Chondrocyte (in vitro differentiated cells): Measurements from ENCODE around the gene CTSL. TPM values are rescaled to one million over a fixed set of nuclear protein-coding genes. Genes with fewer than 3 reads are reported as not detected.

Source experiments
- DNase-seq: peaks from one replicate; pipeline ENCODE4 v3.0.0; 2021; ENCODE audit warnings: mixed read lengths, low spot score
- H3K27ac Mint-ChIP-seq: one replicate; pipeline ENCODE4 v1.8.0; 2021; ENCODE audit warnings: mild to moderate bottlenecking, moderate library complexity, mixed read lengths; ENCODE audit not compliant: unreplicated experiment
- H3K27me3 Mint-ChIP-seq: 2 replicates; pipeline ENCODE4 v1.8.0; 2021; ENCODE audit warnings: low read depth, mixed read lengths
- H3K36me3 Mint-ChIP-seq: 2 replicates; pipeline ENCODE4 v1.8.0; 2021; ENCODE audit warnings: low read depth, mixed read lengths
- H3K4me1 Mint-ChIP-seq: 2 replicates; pipeline ENCODE4 v1.8.0; 2021; ENCODE audit warnings: low read depth, mild to moderate bottlenecking, mixed read lengths
- H3K4me3 Mint-ChIP-seq: one replicate; pipeline ENCODE4 v1.8.0; 2021; ENCODE audit warnings: mild to moderate bottlenecking, moderate library complexity, mixed read lengths; ENCODE audit not compliant: unreplicated experiment
- H3K9me3 Mint-ChIP-seq: 2 replicates; pipeline ENCODE4 v1.8.0; 2021; ENCODE audit warnings: low read depth, mixed read lengths
- long read RNA-seq: library from polyadenylated mRNA; stranded (forward); transcript quantifications from one replicate; pipeline ENCODE4 v2.0.0, GENCODE V29; 2021
- total RNA-seq: library from RNA; stranded (reverse); gene quantifications from 3 replicates; pipeline ENCODE4 v1.2.1, GENCODE V29; 2021
- TF ChIP-seq, protein P1 (sequence below): fragments of 200-600 bp; sonication (generic); IDR thresholded peaks from 2 replicates; pipeline ENCODE4 v1.5.0; 2021; ENCODE audit warnings: antibody characterized with exemption, mild to moderate bottlenecking, moderate library complexity

The CTSL gene
- total RNA-seq = 77.7 to 119 TPM (median 84.6 TPM) in 3 replicates
- long read RNA-seq, transcript CTSL-203 (8 exons, 2,177 nt) = minor isoform, 39 of 168 reads
- long read RNA-seq, transcript CTSL-201 (8 exons, 1,436 nt) = major isoform, 43 of 168 reads
- long read RNA-seq, partial matches to known transcripts = 66 of 168 reads
- long read RNA-seq, other reads (novel, unspliced or antisense) = 20 of 168 reads

DNA sequence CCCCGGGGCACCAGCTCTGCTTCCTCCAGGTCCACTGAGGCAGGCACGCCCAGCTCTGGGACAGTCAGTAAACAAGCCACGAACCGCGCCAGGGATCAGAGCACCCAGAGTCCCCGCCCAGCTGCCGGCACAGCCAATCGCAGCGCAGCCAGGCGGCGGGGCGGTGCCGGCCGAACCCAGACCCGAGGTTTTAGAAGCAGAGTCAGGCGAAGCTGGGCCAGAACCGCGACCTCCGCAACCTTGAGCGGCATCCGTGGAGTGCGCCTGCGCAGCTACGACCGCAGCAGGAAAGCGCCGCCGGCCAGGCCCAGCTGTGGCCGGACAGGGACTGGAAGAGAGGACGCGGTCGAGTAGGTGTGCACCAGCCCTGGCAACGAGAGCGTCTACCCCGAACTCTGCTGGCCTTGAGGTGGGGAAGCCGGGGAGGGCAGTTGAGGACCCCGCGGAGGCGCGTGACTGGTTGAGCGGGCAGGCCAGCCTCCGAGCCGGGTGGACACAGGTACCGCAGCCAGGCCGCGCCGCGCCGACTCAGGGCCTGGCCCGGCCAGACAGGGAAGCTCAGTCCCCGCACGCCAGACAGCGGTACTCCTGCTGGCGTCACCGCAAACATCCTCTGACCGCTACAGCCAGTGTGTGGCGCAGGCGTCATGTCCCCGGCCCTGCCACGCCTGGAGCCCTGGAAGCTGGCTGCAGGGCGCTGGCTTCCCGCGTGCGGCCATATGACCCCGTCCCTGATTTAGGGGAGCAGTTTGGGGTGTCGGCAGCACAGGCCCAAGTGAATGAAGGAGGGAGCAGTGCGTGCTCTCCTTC is at the start of gene CTSL:
TSS of gene CTSL (plus strand) at position 220 of the 810 bp plus-strand sequence. CDS start 1,485 bp downstream, outside the sequence.
- Mint-ChIP-seq H3K36me3 (peaks cover 17% of the 10 kb centered on the region), H3K27ac (peak within 1 kb of the TSS; percentile 97), H3K27me3 (peaks cover 3% of the 10 kb centered on the region), H3K4me1 (peaks cover 26% of the 10 kb centered on the region), H3K9me3 (no peaks in the 10 kb centered on the region), H3K4me3 (peak within 1 kb of the TSS; percentile 94)
- DNase-seq = no peak
- TF ChIP-seq, protein P1, sequence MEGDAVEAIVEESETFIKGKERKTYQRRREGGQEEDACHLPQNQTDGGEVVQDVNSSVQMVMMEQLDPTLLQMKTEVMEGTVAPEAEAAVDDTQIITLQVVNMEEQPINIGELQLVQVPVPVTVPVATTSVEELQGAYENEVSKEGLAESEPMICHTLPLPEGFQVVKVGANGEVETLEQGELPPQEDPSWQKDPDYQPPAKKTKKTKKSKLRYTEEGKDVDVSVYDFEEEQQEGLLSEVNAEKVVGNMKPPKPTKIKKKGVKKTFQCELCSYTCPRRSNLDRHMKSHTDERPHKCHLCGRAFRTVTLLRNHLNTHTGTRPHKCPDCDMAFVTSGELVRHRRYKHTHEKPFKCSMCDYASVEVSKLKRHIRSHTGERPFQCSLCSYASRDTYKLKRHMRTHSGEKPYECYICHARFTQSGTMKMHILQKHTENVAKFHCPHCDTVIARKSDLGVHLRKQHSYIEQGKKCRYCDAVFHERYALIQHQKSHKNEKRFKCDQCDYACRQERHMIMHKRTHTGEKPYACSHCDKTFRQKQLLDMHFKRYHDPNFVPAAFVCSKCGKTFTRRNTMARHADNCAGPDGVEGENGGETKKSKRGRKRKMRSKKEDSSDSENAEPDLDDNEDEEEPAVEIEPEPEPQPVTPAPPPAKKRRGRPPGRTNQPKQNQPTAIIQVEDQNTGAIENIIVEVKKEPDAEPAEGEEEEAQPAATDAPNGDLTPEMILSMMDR = peak; percentile 69

DNA sequence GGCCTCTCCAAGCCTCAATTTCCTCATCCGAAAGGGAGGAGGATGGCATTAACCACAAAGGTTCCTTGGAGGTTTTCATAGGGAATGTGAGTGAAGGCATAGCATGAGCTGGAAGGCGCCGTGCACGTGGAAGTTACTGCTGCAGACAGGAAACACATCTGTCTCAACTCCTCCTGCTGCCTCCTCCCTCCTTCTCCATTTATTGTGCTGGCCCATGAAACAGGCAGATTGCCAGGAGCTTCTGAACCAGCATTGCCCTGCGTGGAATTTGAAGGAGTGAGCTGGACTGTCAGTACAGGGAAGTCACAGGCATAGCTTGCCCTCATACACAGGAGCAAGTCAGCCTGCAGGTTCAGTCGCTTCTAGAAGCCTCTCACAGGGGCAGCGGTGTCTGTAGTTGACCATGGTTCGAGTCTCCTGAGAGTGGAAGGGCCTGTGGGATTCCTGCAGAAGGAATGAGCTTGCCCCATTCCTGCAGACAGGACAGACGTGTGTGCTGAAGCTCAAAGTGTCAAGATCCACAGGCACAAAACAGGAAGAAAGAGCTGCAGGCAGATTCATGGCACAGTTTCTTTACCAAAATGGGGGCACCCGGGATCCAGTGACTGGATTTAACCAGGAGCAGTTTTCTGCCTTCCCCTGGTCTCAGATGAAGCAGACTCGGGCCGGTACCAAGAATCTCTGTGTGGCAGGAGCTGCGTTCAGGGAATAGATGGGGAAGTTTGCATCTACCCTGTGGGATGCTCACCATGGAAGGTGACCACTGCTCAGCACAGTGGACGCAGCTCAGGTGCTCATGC is 48.7 kb upstream of the CTSL start:
- TF ChIP-seq, protein P1 = no peak
- H3K27ac Mint-ChIP-seq = no peak overlapping the region
- DNase-seq = no peak

DNA sequence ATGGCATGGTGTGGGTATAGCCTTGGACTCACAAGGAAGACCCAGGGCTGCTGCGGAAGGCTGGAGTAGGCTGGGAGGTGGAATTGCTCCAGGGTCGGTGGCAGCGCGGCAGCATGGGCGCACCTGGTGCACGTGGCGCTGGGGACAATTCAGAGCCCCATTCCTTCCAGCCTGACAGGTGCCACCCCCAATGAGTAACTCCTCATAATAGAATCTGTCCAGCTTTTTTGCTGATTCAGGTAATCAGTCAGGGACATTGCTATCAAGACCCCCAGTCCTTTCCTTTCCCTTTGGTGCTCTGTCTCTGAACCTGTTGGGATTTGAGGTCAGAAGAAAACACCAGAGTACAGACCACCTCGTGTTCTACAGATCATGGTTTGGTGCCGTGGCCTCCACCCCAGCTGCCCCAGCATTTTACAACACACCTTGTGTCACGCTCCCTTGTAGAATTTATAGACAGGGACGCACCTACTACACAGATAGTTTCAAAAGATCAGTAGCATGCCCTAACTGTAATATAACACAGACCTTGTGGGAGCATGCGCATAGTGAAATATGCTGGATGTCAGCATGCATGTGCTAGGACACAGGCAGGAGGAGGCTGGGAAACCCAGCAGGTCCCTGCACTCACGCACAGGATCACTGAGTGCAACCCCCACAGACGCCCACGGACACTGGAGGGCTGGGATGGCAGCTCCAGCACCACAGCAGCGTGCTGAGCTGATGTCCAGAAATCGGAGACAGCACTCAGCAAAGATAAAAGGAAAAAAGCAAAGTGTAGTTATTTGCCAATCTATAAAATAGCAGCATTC is 47.9 kb upstream of the CTSL start:
- H3K36me3 Mint-ChIP-seq = peaks cover 18% of the 10 kb centered on the region
- no peaks in the 10 kb centered on the region for H3K27me3 Mint-ChIP-seq
- no peak for DNase-seq
- peaks cover 11% of the 10 kb centered on the region for H3K4me1 Mint-ChIP-seq
- H3K4me3 Mint-ChIP-seq = no peak overlapping the region
- TF ChIP-seq, protein P1 = no peak
- H3K27ac Mint-ChIP-seq = no peak overlapping the region
- H3K9me3 Mint-ChIP-seq = no peaks in the 10 kb centered on the region

More for the DNA sequence above, 48.7 kb upstream of the CTSL start:
- peaks cover 19% of the 10 kb centered on the region for H3K36me3 Mint-ChIP-seq
- H3K27me3 Mint-ChIP-seq = no peaks in the 10 kb centered on the region
- peaks cover 8% of the 10 kb centered on the region for H3K4me1 Mint-ChIP-seq
- H3K4me3 Mint-ChIP-seq = no peak overlapping the region
- H3K9me3 Mint-ChIP-seq = no peaks in the 10 kb centered on the region

DNA sequence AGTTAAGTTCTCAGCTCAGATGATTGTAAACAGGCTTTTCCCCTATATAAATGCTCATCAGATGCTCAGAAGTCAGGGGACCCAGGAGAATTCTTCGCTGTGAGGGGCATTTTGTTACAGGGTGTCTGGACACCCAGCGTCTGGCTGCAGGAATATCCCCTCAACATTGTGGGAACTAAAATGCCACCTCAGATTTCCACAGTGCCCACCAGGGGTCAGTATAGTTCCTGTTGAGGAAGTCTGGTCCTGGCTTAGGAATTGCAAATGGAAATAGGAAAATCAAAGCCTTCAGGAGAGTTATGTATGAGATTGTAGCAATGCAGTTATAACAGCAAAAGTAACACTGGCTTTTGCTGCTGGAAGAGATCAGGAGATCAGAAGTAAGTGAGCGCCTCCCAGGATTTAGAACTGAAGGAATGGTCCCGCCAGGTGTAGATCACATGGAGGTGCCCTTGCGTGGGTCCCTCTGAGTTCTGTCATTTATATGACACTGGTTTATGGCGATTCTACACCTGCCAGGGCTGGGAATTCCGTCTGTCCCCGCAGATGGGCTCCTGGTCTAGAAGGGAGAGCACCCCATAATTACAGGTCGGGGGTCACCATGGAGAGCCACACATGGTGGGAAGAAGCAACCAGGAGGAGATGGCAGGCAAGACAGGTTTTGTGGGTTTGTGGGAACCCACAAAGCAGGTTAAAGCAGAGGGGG is 47.1 kb upstream of the CTSL start:
- Mint-ChIP-seq H3K36me3 (peaks cover 21% of the 10 kb centered on the region), H3K27me3 (no peaks in the 10 kb centered on the region), H3K4me3 (no peak overlapping the region), H3K9me3 (no peaks in the 10 kb centered on the region), H3K4me1 (peaks cover 11% of the 10 kb centered on the region), H3K27ac (peak overlapping the region; percentile 10)
- DNase-seq = no peak
- TF ChIP-seq, protein P1 = peak; percentile 90
